HEK293 (cell line): ENCODE results near the gene SBSN.

Source experiments
- KLF16 ChIP-seq: fragments of 450-650 bp; formaldehyde crosslinking; IDR thresholded peaks from 2 replicates; pipeline ENCODE4 v1.5.1; 2017; ENCODE audit warnings: missing biosample characterization, missing genetic modification characterization
- TRIM28 ChIP-seq: IDR thresholded peaks from 2 replicates; pipeline ENCODE4 v1.6.1; 2011; ENCODE audit warnings: low read length, control low read depth, borderline replicate concordance
- WT1 ChIP-seq: fragments of 450-650 bp; formaldehyde crosslinking; IDR thresholded peaks from 2 replicates; pipeline ENCODE4 v1.5.1; 2016; ENCODE audit warnings: missing biosample characterization, missing genetic modification characterization
- ZNF114 ChIP-seq: fragments of 450-650 bp; formaldehyde crosslinking; IDR thresholded peaks from 2 replicates; pipeline ENCODE4 v1.5.0; 2017; ENCODE audit warnings: missing biosample characterization, missing genetic modification characterization
- ZNF132 ChIP-seq: fragments of 450-650 bp; formaldehyde crosslinking; IDR thresholded peaks from 2 replicates; pipeline ENCODE4 v1.5.1; 2017; ENCODE audit warnings: missing biosample characterization, missing genetic modification characterization, borderline replicate concordance
- ZNF561 ChIP-seq: fragments of 450-650 bp; IDR thresholded peaks from 2 replicates; pipeline ENCODE4 v1.5.1; 2018; ENCODE audit warnings: missing biosample characterization, missing genetic modification characterization, borderline replicate concordance
- ZSCAN4 ChIP-seq: fragments of 450-650 bp; formaldehyde crosslinking; IDR thresholded peaks from 2 replicates; pipeline ENCODE4 v1.5.1; 2017; ENCODE audit warnings: missing biosample characterization, missing genetic modification characterization
- TF ChIP-seq, protein P1 (sequence below): fragments of 450-650 bp; formaldehyde crosslinking; IDR thresholded peaks from 2 replicates; pipeline ENCODE4 v1.5.1; 2016; ENCODE audit warnings: missing biosample characterization, missing genetic modification characterization

GRCh38 chr19:35509018-35509652, 19.0 kb downstream of the SBSN start:
- TF ChIP-seq, protein P1, sequence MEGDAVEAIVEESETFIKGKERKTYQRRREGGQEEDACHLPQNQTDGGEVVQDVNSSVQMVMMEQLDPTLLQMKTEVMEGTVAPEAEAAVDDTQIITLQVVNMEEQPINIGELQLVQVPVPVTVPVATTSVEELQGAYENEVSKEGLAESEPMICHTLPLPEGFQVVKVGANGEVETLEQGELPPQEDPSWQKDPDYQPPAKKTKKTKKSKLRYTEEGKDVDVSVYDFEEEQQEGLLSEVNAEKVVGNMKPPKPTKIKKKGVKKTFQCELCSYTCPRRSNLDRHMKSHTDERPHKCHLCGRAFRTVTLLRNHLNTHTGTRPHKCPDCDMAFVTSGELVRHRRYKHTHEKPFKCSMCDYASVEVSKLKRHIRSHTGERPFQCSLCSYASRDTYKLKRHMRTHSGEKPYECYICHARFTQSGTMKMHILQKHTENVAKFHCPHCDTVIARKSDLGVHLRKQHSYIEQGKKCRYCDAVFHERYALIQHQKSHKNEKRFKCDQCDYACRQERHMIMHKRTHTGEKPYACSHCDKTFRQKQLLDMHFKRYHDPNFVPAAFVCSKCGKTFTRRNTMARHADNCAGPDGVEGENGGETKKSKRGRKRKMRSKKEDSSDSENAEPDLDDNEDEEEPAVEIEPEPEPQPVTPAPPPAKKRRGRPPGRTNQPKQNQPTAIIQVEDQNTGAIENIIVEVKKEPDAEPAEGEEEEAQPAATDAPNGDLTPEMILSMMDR (tag by site-specific recombination): no peak; the same call in 1 of the 2 replicates
- TF ChIP-seq KLF16 (0 out of 2 replicates have a peak, but pooled peaks have one; percentile 33), ZSCAN4 (tag by site-specific recombination) (no peak), ZNF114 (tag by site-specific recombination) (no peak), WT1 (no peak; the same call in 1 of the 2 replicates), ZNF132 (tag by site-specific recombination) (no peak), TRIM28 (no peak), ZNF561 (tag by site-specific recombination) (peak; percentile 55; the same call in 1 of the 2 replicates)
